MM.1S (cell line): ENCODE measurements around the gene LIG1.

ENCODE experiments used
- DNase-seq: peaks from one replicate; pipeline ENCODE4 v3.0.0-alpha.2; 2015
- H2AFZ ChIP-seq: fragments of 300-600 bp; sonication (generic); 2 replicates; pipeline ENCODE4 v1.6.0; 2016; ENCODE audit warnings: antibody characterized with exemption, low read length
- H3F3A ChIP-seq: fragments of 300-600 bp; sonication (generic); 2 replicates; pipeline ENCODE4 v1.6.1; 2016; ENCODE audit warnings: mild to moderate bottlenecking, antibody characterized with exemption, low read length, moderate library complexity, mixed read lengths; ENCODE audit not compliant: insufficient read depth
- H3K27ac ChIP-seq: fragments of 300-600 bp; sonication (generic); 2 replicates; pipeline ENCODE4 v1.5.1; 2016; ENCODE audit warnings: mild to moderate bottlenecking, low read length
- H3K27me3 ChIP-seq: fragments of 300-600 bp; sonication (generic); replicated peaks from 2 replicates; pipeline ENCODE4 v1.6.0; 2016; ENCODE audit warnings: low read length; ENCODE audit not compliant: insufficient read depth
- H3K36me3 ChIP-seq: fragments of 300-600 bp; sonication (generic); replicated peaks from 2 replicates; pipeline ENCODE4 v1.6.1; 2016; ENCODE audit warnings: mild to moderate bottlenecking, low read length, mixed read lengths; ENCODE audit not compliant: insufficient read depth
- H3K4me1 ChIP-seq: fragments of 300-600 bp; sonication (generic); 2 replicates; pipeline ENCODE4 v1.6.1; 2016; ENCODE audit warnings: low read length, mixed read lengths
- H3K4me2 ChIP-seq: fragments of 300-600 bp; sonication (generic); 2 replicates; pipeline ENCODE4 v1.6.0; 2016; ENCODE audit warnings: low read depth, low read length
- H3K4me3 ChIP-seq: fragments of 300-600 bp; sonication (generic); 2 replicates; pipeline ENCODE4 v1.5.1; 2016; ENCODE audit warnings: low read length, mixed read lengths
- H3K79me2 ChIP-seq: fragments of 300-600 bp; sonication (generic); 2 replicates; pipeline ENCODE4 v1.6.1; 2016; ENCODE audit warnings: mixed run types, low read length, mixed read lengths
- H3K9ac ChIP-seq: fragments of 300-600 bp; sonication (generic); 2 replicates; pipeline ENCODE4 v1.6.1; 2016; ENCODE audit warnings: low read length, mixed read lengths
- H3K9me2 ChIP-seq: fragments of 300-600 bp; sonication (generic); replicated peaks from 2 replicates; pipeline ENCODE4 v1.6.1; 2016; ENCODE audit warnings: mild to moderate bottlenecking, low read length, mixed read lengths; ENCODE audit not compliant: insufficient read depth
- H3K9me3 ChIP-seq: fragments of 300-600 bp; sonication (generic); replicated peaks from 2 replicates; pipeline ENCODE4 v1.6.1; 2016; ENCODE audit warnings: mild to moderate bottlenecking, low read length, mixed read lengths; ENCODE audit not compliant: insufficient read depth
- H4K20me1 ChIP-seq: fragments of 300-600 bp; sonication (generic); 2 replicates; pipeline ENCODE4 v1.6.1; 2016; ENCODE audit warnings: mild to moderate bottlenecking, low read length, moderate library complexity, mixed read lengths; ENCODE audit not compliant: insufficient read depth
- CTCF ChIP-seq: fragments of 300-600 bp; sonication (generic); IDR thresholded peaks from 2 replicates; pipeline ENCODE4 v1.5.1; 2016; ENCODE audit warnings: antibody characterized with exemption, low read length, mixed read lengths
- EZH2 ChIP-seq: fragments of 300-600 bp; sonication (generic); optimal IDR thresholded peaks from 2 replicates; pipeline ENCODE3; 2017; ENCODE audit warnings: low read depth, mild to moderate bottlenecking, antibody characterized with exemption, low read length, mixed read lengths
- EZH2phosphoT487 ChIP-seq: fragments of 300-600 bp; sonication (generic); IDR thresholded peaks from 2 replicates; pipeline ENCODE4 v1.6.1; 2018; ENCODE audit warnings: antibody characterized with exemption, low read length

LIG1 gene

GRCh38 chr19:48133094-48133493 lies 37.0 kb downstream of the LIG1 start:
- Histone ChIP-seq H2AFZ (no peak overlapping the region), H3K9me3 (no peaks in the 10 kb centered on the region), H3K27me3 (no peaks in the 10 kb centered on the region), H3F3A (no peaks in the 10 kb centered on the region), H3K4me3 (no peak overlapping the region), H4K20me1 (no peaks in the 10 kb centered on the region), H3K4me2 (no peak overlapping the region), H3K9ac (no peak overlapping the region), H3K9me2 (no peaks in the 10 kb centered on the region), H3K36me3 (no peaks in the 10 kb centered on the region), H3K27ac (no peak overlapping the region), H3K4me1 (no peaks in the 10 kb centered on the region), H3K79me2 (no peaks in the 10 kb centered on the region)
- no peak for DNase-seq
- TF ChIP-seq EZH2phosphoT487 (no peak), CTCF (no peak), EZH2 (no peak)

DNA sequence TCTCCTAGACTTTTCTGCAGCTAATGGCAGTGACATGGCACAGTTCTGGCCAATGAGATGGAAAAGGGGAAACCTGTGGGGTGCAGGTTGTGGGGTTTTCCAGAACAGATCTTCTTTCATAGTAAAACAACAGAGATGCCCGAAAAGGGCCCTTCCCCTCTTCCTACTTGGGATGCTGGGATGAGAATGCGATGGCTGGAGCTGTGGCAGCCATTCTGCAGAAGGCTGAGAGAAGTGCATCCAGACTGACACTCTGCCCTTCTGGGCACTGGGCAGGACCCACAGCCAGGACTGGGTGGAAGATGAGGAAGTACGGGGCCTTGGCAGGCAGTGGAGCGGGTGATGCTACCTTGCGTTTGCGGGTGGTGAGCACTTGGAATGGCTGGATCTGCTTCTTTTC lies 42.6 kb downstream of the LIG1 start:
- no peak overlapping the region for H3K27ac ChIP-seq
- no peak for TF ChIP-seq CTCF
- H3K27me3 ChIP-seq, result no peaks in the 10 kb centered on the region
- H3K9me3 ChIP-seq, result no peaks in the 10 kb centered on the region
- peaks cover 8% of the 10 kb centered on the region for H3K4me1 ChIP-seq
- H4K20me1 ChIP-seq, result no peaks in the 10 kb centered on the region
- H3K9ac ChIP-seq, result no peak overlapping the region
- peaks cover 3% of the 10 kb centered on the region; the same call in 1 of the 2 replicates for H3F3A ChIP-seq
- H3K4me2 ChIP-seq, result no peak overlapping the region
- H3K36me3 ChIP-seq, result no peaks in the 10 kb centered on the region; the same call in 1 of the 2 replicates
- H2AFZ ChIP-seq, result no peak overlapping the region
- no peak for DNase-seq
- no peaks in the 10 kb centered on the region for H3K9me2 ChIP-seq
- no peaks in the 10 kb centered on the region for H3K79me2 ChIP-seq
- no peak overlapping the region for H3K4me3 ChIP-seq

GRCh38 chr19:48123907-48124651 lies 46.1 kb downstream of the LIG1 start:
- no peak overlapping the region for H3K9ac ChIP-seq
- no peak overlapping the region for H3K4me3 ChIP-seq
- no peaks in the 10 kb centered on the region for H3K79me2 ChIP-seq
- TF ChIP-seq EZH2phosphoT487 (no peak), EZH2 (no peak), CTCF (no peak)
- no peaks in the 10 kb centered on the region for H3K27me3 ChIP-seq
- H3K27ac ChIP-seq, result no peak overlapping the region
- H3K4me2 ChIP-seq, result no peak overlapping the region
- DNase-seq, result no peak
- H3K9me2 ChIP-seq, result no peaks in the 10 kb centered on the region
- no peak overlapping the region for H2AFZ ChIP-seq
- H3K9me3 ChIP-seq, result no peaks in the 10 kb centered on the region
- no peaks in the 10 kb centered on the region for H4K20me1 ChIP-seq
- peaks cover 4% of the 10 kb centered on the region for H3K36me3 ChIP-seq
- peaks cover 11% of the 10 kb centered on the region; the same call in 1 of the 2 replicates for H3F3A ChIP-seq
- H3K4me1 ChIP-seq, result peaks cover 17% of the 10 kb centered on the region
